HepG2 (cell line): ENCODE data around the gene CTSW. TPM values are rescaled to one million over a fixed set of nuclear protein-coding genes. Genes with fewer than 3 reads are reported as not detected.

Source experiments
- CBX1 ChIP-seq: IDR thresholded peaks from one replicate; pipeline ENCODE4 v1.6.1; 2016; ENCODE audit warnings: antibody characterized with exemption, low read depth
- EZH2 ChIP-seq: conservative IDR thresholded peaks from 2 replicates; pipeline ENCODE4 v1.6.1; 2012; ENCODE audit warnings: mild to moderate bottlenecking, low read depth, low read length, moderate library complexity
- FOXJ3 ChIP-seq: sonication (generic); formaldehyde crosslinking; IDR thresholded peaks from 2 replicates; pipeline ENCODE4 v1.4.0; 2020; ENCODE audit warnings: missing genetic modification reagents, mild to moderate bottlenecking, borderline replicate concordance
- GATA4 ChIP-seq: sonication (generic); IDR thresholded peaks from 2 replicates; pipeline ENCODE4 v1.6.1; 2016; ENCODE audit warnings: antibody characterized with exemption, low read depth, borderline replicate concordance
- HDAC6 ChIP-seq: fragments of 200-600 bp; sonication (generic); IDR thresholded peaks from 2 replicates; pipeline ENCODE4 v1.7.0; 2017; ENCODE audit warnings: mild to moderate bottlenecking, antibody characterized with exemption, low read length, low read depth
- HMGXB4 ChIP-seq, 2 experiments: sonication (generic) in 1 of 2; formaldehyde crosslinking in 1 of 2; IDR thresholded peaks; 2 replicates each; pipeline versions ENCODE4 v1.4.0 to v1.6.1; 2018 to 2020; ENCODE audit warnings: missing genetic modification reagents in 2 of 2, borderline replicate concordance in 1 of 2, low read depth in 1 of 2, mild to moderate bottlenecking in 1 of 2, missing biosample characterization in 1 of 2
- HNF4A ChIP-seq: sonication (generic); formaldehyde crosslinking; IDR thresholded peaks from 2 replicates; pipeline ENCODE4 v1.4.0; 2020; ENCODE audit warnings: missing genetic modification reagents
- HNRNPL ChIP-seq: fragments of 200-400 bp; formaldehyde crosslinking; IDR thresholded peaks from 2 replicates; pipeline ENCODE4 v1.6.1; 2017; ENCODE audit warnings: mild to moderate bottlenecking, low read depth, low read length
- HOXA3 ChIP-seq: sonication (generic); formaldehyde crosslinking; IDR thresholded peaks from 2 replicates; pipeline ENCODE4 v1.5.0; 2020; ENCODE audit warnings: missing genetic modification reagents
- MED8 ChIP-seq: sonication (generic); formaldehyde crosslinking; IDR thresholded peaks from 2 replicates; pipeline ENCODE4 v1.8.1; 2023; ENCODE audit warnings: mild to moderate bottlenecking, missing genetic modification reagents; ENCODE audit not compliant: insufficient replicate concordance
- PBX2 ChIP-seq: IDR thresholded peaks from 2 replicates; pipeline ENCODE4 v1.6.1; 2016; ENCODE audit warnings: control low read depth
- POLR2AphosphoS5 ChIP-seq: IDR thresholded peaks from 2 replicates; pipeline ENCODE4 v1.6.1; 2012; ENCODE audit warnings: low read depth, low read length
- POLR2G ChIP-seq: fragments of 200-400 bp; formaldehyde crosslinking; IDR thresholded peaks from 2 replicates; pipeline ENCODE4 v1.6.1; 2018; ENCODE audit warnings: mild to moderate bottlenecking, low read depth, low read length, moderate library complexity
- PRMT3 ChIP-seq: sonication (generic); formaldehyde crosslinking; IDR thresholded peaks from 2 replicates; pipeline ENCODE4 v1.8.1; 2022; ENCODE audit warnings: low read depth, mild to moderate bottlenecking, moderate library complexity, missing genetic modification reagents, borderline replicate concordance
- SIX1 ChIP-seq: sonication (generic); formaldehyde crosslinking; IDR thresholded peaks from 2 replicates; pipeline ENCODE4 v1.4.0; 2020; ENCODE audit warnings: missing genetic modification reagents, borderline replicate concordance
- SIX4 ChIP-seq: sonication (generic); formaldehyde crosslinking; IDR thresholded peaks from 2 replicates; pipeline ENCODE4 v1.4.0; 2020; ENCODE audit warnings: missing genetic modification reagents
- YY1 ChIP-seq: IDR thresholded peaks from 2 replicates; pipeline ENCODE4 v1.6.1; 2011; ENCODE audit warnings: low read length, low read depth, moderate library complexity, mild to moderate bottlenecking; ENCODE audit not compliant: insufficient read depth, insufficient replicate concordance
- ZFP90 ChIP-seq: sonication (generic); formaldehyde crosslinking; IDR thresholded peaks from 2 replicates; pipeline ENCODE4 v1.8.0; 2022; ENCODE audit warnings: missing genetic modification reagents, mild to moderate bottlenecking, inconsistent platforms, borderline replicate concordance
- ZNF484 ChIP-seq: sonication (generic); formaldehyde crosslinking; IDR thresholded peaks from 2 replicates; pipeline ENCODE4 v1.5.1; 2020; ENCODE audit warnings: mild to moderate bottlenecking, low read depth, missing genetic modification reagents, borderline replicate concordance
- ZNF549 ChIP-seq: sonication (generic); formaldehyde crosslinking; IDR thresholded peaks from 2 replicates; pipeline ENCODE4 v1.5.0; 2020; ENCODE audit warnings: missing genetic modification reagents
- ZNF773 ChIP-seq: sonication (generic); formaldehyde crosslinking; IDR thresholded peaks from 2 replicates; pipeline ENCODE4 v1.4.0; 2020; ENCODE audit warnings: missing genetic modification reagents, borderline replicate concordance
- ZNF775 ChIP-seq: sonication (generic); formaldehyde crosslinking; IDR thresholded peaks from 2 replicates; pipeline ENCODE4 v1.4.0; 2020; ENCODE audit warnings: missing genetic modification reagents, mild to moderate bottlenecking, moderate library complexity, borderline replicate concordance
- ZNF792 ChIP-seq: IDR thresholded peaks from 2 replicates; pipeline ENCODE4 v1.6.1; 2016
- ZUFSP ChIP-seq: sonication (generic); formaldehyde crosslinking; IDR thresholded peaks from 2 replicates; pipeline ENCODE4 v1.9.0; 2021; ENCODE audit warnings: missing genetic modification reagents, mild to moderate bottlenecking, borderline replicate concordance
- ZZZ3 ChIP-seq: sonication (generic); formaldehyde crosslinking; IDR thresholded peaks from 2 replicates; pipeline ENCODE4 v1.4.0; 2020; ENCODE audit warnings: missing genetic modification reagents, mild to moderate bottlenecking, borderline replicate concordance
- polyA plus RNA-seq, 8 experiments: library from polyadenylated mRNA; depleted of rRNA in 3 of 8; stranded (reverse) in 7 of 8; unstranded in 1 of 8; fragments of >200 nt; fragmentation: Illumina TruSeq in 4 of 8; extraction: Trizol in 4 of 8; gene quantifications; 2 replicates each; pipeline versions ENCODE4 v1.2.1 to v1.2.3, GENCODE V29; 2011 to 2016; ENCODE audit warnings: low read depth in 4 of 8, missing spikeins in 1 of 8, mixed read lengths in 1 of 8; ENCODE audit not compliant: insufficient read depth in 1 of 8
- total RNA-seq, 5 experiments: library from RNA; depleted of rRNA; stranded (reverse); fragments of >200 nt; fragmentation: Illumina TruSeq; extraction: Trizol; gene quantifications; 2 replicates each; pipeline ENCODE4 v1.2.3, GENCODE V29; 2016; ENCODE audit warnings: low read depth in 1 of 5

Gene CTSW
- total and polyA plus RNA-seq, 2 of the 13 experiments (the other 11 are each of a cell fraction or from before 2014, with no cell fraction given) = 0.09 TPM; not detected in 1

GRCh38 chr11:65860278-65861164, 19.1 kb upstream of the CTSW start, which contains the start of gene MUS81 (continued):
- TF ChIP-seq ZNF775 (no peak; the same call in 1 of the 2 replicates), POLR2G (peak; percentile 73), HOXA3 (CRISPR knock-in tag) (peak; percentile 87), HMGXB4 (CRISPR knock-in tag; IDR thresholded peaks at IDR 0.05; ENCODE audit: borderline replicate concordance in 1 of 2, low read depth in 1 of 2) (peak; percentile 97), CBX1 (no peak), GATA4 (no peak), YY1 (peak; percentile 84), ZZZ3 (no peak), PBX2 (peak; percentile 57), HNRNPL (no peak), SIX1 (CRISPR knock-in tag) (no peak), ZUFSP (CRISPR knock-in tag) (no peak), SIX4 (CRISPR knock-in tag) (no peak), ZNF484 (CRISPR knock-in tag) (no peak), ZNF792 (CRISPR knock-in tag) (peak; percentile 1; the same call in 1 of the 2 replicates), FOXJ3 (CRISPR knock-in tag) (0 out of 2 replicates have a peak, but pooled peaks have one; percentile 41), PRMT3 (CRISPR knock-in tag) (no peak), HDAC6 (no peak), HNF4A (CRISPR knock-in tag) (peak; percentile 46; the same call in 1 of the 2 replicates), ZNF773 (CRISPR knock-in tag) (no peak; the same call in 1 of the 2 replicates), MED8 (CRISPR knock-in tag) (peak; percentile 77), EZH2 (no peak), POLR2AphosphoS5 (peak; percentile 74), ZNF549 (CRISPR knock-in tag) (no peak), ZFP90 (CRISPR knock-in tag) (0 out of 2 replicates have a peak, but pooled peaks have one; percentile 48)
